Mesothelial cell of epicardium (in vitro differentiated cells): ENCODE results near the gene KRT1. TPM values are rescaled to one million over a fixed set of nuclear protein-coding genes. Genes with fewer than 3 reads are reported as not detected.

Experiments used
- DNase-seq, 2 experiments: peaks; one replicate each; pipeline ENCODE4 v3.0.0; 2021; ENCODE audit warnings: low spot score in 2 of 2; ENCODE audit not compliant: unreplicated experiment in 2 of 2
- H3K27ac Mint-ChIP-seq: 2 replicates; pipeline ENCODE4 v1.8.0; 2021; ENCODE audit warnings: mixed read lengths
- H3K27me3 Mint-ChIP-seq: 2 replicates; pipeline ENCODE4 v1.8.0; 2021; ENCODE audit warnings: low read depth, mixed read lengths
- H3K36me3 Mint-ChIP-seq: 2 replicates; pipeline ENCODE4 v1.8.0; 2021; ENCODE audit warnings: mixed read lengths
- H3K4me1 Mint-ChIP-seq: 2 replicates; pipeline ENCODE4 v1.8.0; 2021; ENCODE audit warnings: mixed read lengths
- H3K4me3 Mint-ChIP-seq: 2 replicates; pipeline ENCODE4 v1.8.0; 2021; ENCODE audit warnings: mild to moderate bottlenecking, moderate library complexity, mixed read lengths
- H3K9me3 Mint-ChIP-seq: 2 replicates; pipeline ENCODE4 v1.8.0; 2021; ENCODE audit warnings: mixed read lengths
- CTCF ChIP-seq: fragments of 200-600 bp; sonication (generic); IDR thresholded peaks from one replicate; pipeline ENCODE4 v1.5.0; 2021; ENCODE audit warnings: antibody characterized with exemption; ENCODE audit not compliant: unreplicated experiment
- total RNA-seq: library from RNA; stranded (reverse); gene quantifications from 3 replicates; pipeline ENCODE4 v1.2.1, GENCODE V29; 2021

KRT1 gene
- total RNA-seq, 1 donor from 2014 or later = not detected

GRCh38 chr12:52676163-52676562 lies 4.0 kb downstream of the KRT1 start:
- no peak for TF ChIP-seq CTCF
- Mint-ChIP-seq H3K27ac (no peak overlapping the region), H3K27me3 (peaks cover 46% of the 10 kb centered on the region), H3K4me1 (peaks cover 8% of the 10 kb centered on the region), H3K36me3 (no peaks in the 10 kb centered on the region), H3K9me3 (no peaks in the 10 kb centered on the region), H3K4me3 (no peak overlapping the region)
- no peak for DNase-seq

GRCh38 chr12:52675301-52675701 lies 4.9 kb downstream of the KRT1 start:
- Mint-ChIP-seq H3K27ac (no peak overlapping the region), H3K4me3 (no peak overlapping the region), H3K4me1 (peaks cover 8% of the 10 kb centered on the region), H3K9me3 (no peaks in the 10 kb centered on the region), H3K36me3 (no peaks in the 10 kb centered on the region), H3K27me3 (peaks cover 38% of the 10 kb centered on the region)
- TF ChIP-seq CTCF = no peak
- no peak for DNase-seq

GRCh38 chr12:52674433-52674775 lies 5.8 kb downstream of the KRT1 start:
- peaks cover 8% of the 10 kb centered on the region for H3K4me1 Mint-ChIP-seq
- DNase-seq = no peak
- no peaks in the 10 kb centered on the region for H3K36me3 Mint-ChIP-seq
- no peak overlapping the region for H3K27ac Mint-ChIP-seq
- no peak for TF ChIP-seq CTCF
- peaks cover 34% of the 10 kb centered on the region for H3K27me3 Mint-ChIP-seq
- H3K9me3 Mint-ChIP-seq = no peaks in the 10 kb centered on the region
- no peak overlapping the region for H3K4me3 Mint-ChIP-seq

GRCh38 chr12:52673713-52674432 lies 6.3 kb downstream of the KRT1 start:
- H3K36me3 Mint-ChIP-seq = no peaks in the 10 kb centered on the region
- no peak overlapping the region for H3K4me3 Mint-ChIP-seq
- TF ChIP-seq CTCF = no peak
- H3K4me1 Mint-ChIP-seq = peaks cover 8% of the 10 kb centered on the region
- no peak for DNase-seq
- H3K27me3 Mint-ChIP-seq = peaks cover 34% of the 10 kb centered on the region
- no peak overlapping the region for H3K27ac Mint-ChIP-seq
- H3K9me3 Mint-ChIP-seq = no peaks in the 10 kb centered on the region

- Mint-ChIP-seq H3K4me3 (no peak overlapping the region), H3K4me1 (peaks cover 8% of the 10 kb centered on the region), H3K9me3 (no peaks in the 10 kb centered on the region), H3K27me3 (peaks cover 34% of the 10 kb centered on the region), H3K36me3 (no peaks in the 10 kb centered on the region), H3K27ac (no peak overlapping the region)
- TF ChIP-seq CTCF = no peak
- no peak for DNase-seq
These were observed 7.0 kb downstream of the KRT1 start for GRCh38 chr12:52673217-52673616.
